MM.1S (cell line): ENCODE data around the gene ZNF609.

Source experiments
- DNase-seq: peaks from one replicate; pipeline ENCODE4 v3.0.0-alpha.2; 2015
- H2AFZ ChIP-seq: fragments of 300-600 bp; sonication (generic); 2 replicates; pipeline ENCODE4 v1.6.0; 2016; ENCODE audit warnings: antibody characterized with exemption, low read length
- H3F3A ChIP-seq: fragments of 300-600 bp; sonication (generic); 2 replicates; pipeline ENCODE4 v1.6.1; 2016; ENCODE audit warnings: mild to moderate bottlenecking, antibody characterized with exemption, low read length, moderate library complexity, mixed read lengths; ENCODE audit not compliant: insufficient read depth
- H3K27ac ChIP-seq: fragments of 300-600 bp; sonication (generic); 2 replicates; pipeline ENCODE4 v1.5.1; 2016; ENCODE audit warnings: mild to moderate bottlenecking, low read length
- H3K27me3 ChIP-seq: fragments of 300-600 bp; sonication (generic); replicated peaks from 2 replicates; pipeline ENCODE4 v1.6.0; 2016; ENCODE audit warnings: low read length; ENCODE audit not compliant: insufficient read depth
- H3K36me3 ChIP-seq: fragments of 300-600 bp; sonication (generic); replicated peaks from 2 replicates; pipeline ENCODE4 v1.6.1; 2016; ENCODE audit warnings: mild to moderate bottlenecking, low read length, mixed read lengths; ENCODE audit not compliant: insufficient read depth
- H3K4me1 ChIP-seq: fragments of 300-600 bp; sonication (generic); 2 replicates; pipeline ENCODE4 v1.6.1; 2016; ENCODE audit warnings: low read length, mixed read lengths
- H3K4me2 ChIP-seq: fragments of 300-600 bp; sonication (generic); 2 replicates; pipeline ENCODE4 v1.6.0; 2016; ENCODE audit warnings: low read depth, low read length
- H3K4me3 ChIP-seq: fragments of 300-600 bp; sonication (generic); 2 replicates; pipeline ENCODE4 v1.5.1; 2016; ENCODE audit warnings: low read length, mixed read lengths
- H3K79me2 ChIP-seq: fragments of 300-600 bp; sonication (generic); 2 replicates; pipeline ENCODE4 v1.6.1; 2016; ENCODE audit warnings: mixed run types, low read length, mixed read lengths
- H3K9ac ChIP-seq: fragments of 300-600 bp; sonication (generic); 2 replicates; pipeline ENCODE4 v1.6.1; 2016; ENCODE audit warnings: low read length, mixed read lengths
- H3K9me2 ChIP-seq: fragments of 300-600 bp; sonication (generic); replicated peaks from 2 replicates; pipeline ENCODE4 v1.6.1; 2016; ENCODE audit warnings: mild to moderate bottlenecking, low read length, mixed read lengths; ENCODE audit not compliant: insufficient read depth
- H3K9me3 ChIP-seq: fragments of 300-600 bp; sonication (generic); replicated peaks from 2 replicates; pipeline ENCODE4 v1.6.1; 2016; ENCODE audit warnings: mild to moderate bottlenecking, low read length, mixed read lengths; ENCODE audit not compliant: insufficient read depth
- H4K20me1 ChIP-seq: fragments of 300-600 bp; sonication (generic); 2 replicates; pipeline ENCODE4 v1.6.1; 2016; ENCODE audit warnings: mild to moderate bottlenecking, low read length, moderate library complexity, mixed read lengths; ENCODE audit not compliant: insufficient read depth
- EZH2 ChIP-seq: fragments of 300-600 bp; sonication (generic); optimal IDR thresholded peaks from 2 replicates; pipeline ENCODE3; 2017; ENCODE audit warnings: low read depth, mild to moderate bottlenecking, antibody characterized with exemption, low read length, mixed read lengths
- EZH2phosphoT487 ChIP-seq: fragments of 300-600 bp; sonication (generic); IDR thresholded peaks from 2 replicates; pipeline ENCODE4 v1.6.1; 2018; ENCODE audit warnings: antibody characterized with exemption, low read length
- TF ChIP-seq, protein P1 (sequence below): fragments of 300-600 bp; sonication (generic); IDR thresholded peaks from 2 replicates; pipeline ENCODE4 v1.5.1; 2016; ENCODE audit warnings: antibody characterized with exemption, low read length, mixed read lengths

The ZNF609 gene

DNA sequence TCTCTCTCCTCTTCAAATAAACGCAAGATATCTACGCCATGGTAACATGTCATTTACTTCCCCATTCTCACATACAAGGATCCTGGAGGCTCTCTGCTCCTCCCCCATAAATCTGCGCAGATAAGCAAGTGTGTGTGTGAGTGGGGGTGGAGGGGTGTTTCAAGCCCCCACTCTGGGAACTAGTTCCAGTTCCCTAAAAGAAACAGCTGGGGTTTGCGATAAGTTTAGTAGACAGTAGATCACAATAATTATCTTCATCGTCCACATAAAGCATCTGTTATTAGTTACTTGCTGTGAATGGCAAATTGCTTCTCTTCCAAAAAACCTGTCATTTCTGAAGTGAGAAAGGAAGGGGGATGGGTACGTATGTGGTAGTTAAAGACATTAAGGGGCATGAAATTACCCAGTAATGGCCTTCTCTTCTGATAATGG, 235.2 kb downstream of the ZNF609 start:
- TF ChIP-seq EZH2 (no peak), EZH2phosphoT487 (no peak)
- TF ChIP-seq, protein P1, sequence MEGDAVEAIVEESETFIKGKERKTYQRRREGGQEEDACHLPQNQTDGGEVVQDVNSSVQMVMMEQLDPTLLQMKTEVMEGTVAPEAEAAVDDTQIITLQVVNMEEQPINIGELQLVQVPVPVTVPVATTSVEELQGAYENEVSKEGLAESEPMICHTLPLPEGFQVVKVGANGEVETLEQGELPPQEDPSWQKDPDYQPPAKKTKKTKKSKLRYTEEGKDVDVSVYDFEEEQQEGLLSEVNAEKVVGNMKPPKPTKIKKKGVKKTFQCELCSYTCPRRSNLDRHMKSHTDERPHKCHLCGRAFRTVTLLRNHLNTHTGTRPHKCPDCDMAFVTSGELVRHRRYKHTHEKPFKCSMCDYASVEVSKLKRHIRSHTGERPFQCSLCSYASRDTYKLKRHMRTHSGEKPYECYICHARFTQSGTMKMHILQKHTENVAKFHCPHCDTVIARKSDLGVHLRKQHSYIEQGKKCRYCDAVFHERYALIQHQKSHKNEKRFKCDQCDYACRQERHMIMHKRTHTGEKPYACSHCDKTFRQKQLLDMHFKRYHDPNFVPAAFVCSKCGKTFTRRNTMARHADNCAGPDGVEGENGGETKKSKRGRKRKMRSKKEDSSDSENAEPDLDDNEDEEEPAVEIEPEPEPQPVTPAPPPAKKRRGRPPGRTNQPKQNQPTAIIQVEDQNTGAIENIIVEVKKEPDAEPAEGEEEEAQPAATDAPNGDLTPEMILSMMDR = no peak
- no peak overlapping the region for H3K27ac ChIP-seq
- no peak overlapping the region for H3K9ac ChIP-seq

DNA sequence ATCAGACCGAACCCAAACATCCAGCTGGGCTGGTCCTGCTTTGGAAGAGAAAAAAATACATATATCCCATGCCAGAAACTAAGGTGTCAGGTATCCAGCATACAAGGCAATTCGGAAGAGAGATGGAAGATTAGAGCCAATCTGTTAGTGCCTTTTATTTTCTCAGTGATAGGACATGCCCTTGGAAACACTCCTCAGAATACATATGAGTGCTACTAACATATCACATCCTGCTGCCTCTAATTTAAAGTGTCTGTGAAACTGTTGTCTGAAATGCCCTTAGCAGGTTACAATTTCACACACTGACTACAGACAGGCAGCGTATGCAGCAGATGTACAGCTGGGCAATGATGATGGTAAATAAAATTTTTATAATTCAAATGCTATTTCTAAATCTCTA, 236.1 kb downstream of the ZNF609 start:
- Histone ChIP-seq H3K9ac (no peak overlapping the region), H3F3A (peaks cover 3% of the 10 kb centered on the region; the same call in 1 of the 2 replicates), H3K9me3 (no peaks in the 10 kb centered on the region), H3K27me3 (no peaks in the 10 kb centered on the region), H3K27ac (no peak overlapping the region), H4K20me1 (no peaks in the 10 kb centered on the region; the same call in 1 of the 2 replicates), H3K4me3 (no peak overlapping the region), H3K79me2 (peaks cover 75% of the 10 kb centered on the region), H3K4me2 (no peak overlapping the region), H2AFZ (no peak overlapping the region), H3K4me1 (peaks cover 13% of the 10 kb centered on the region), H3K36me3 (no peaks in the 10 kb centered on the region), H3K9me2 (no peaks in the 10 kb centered on the region)
- no peak for TF ChIP-seq EZH2phosphoT487
- TF ChIP-seq EZH2 = no peak
- TF ChIP-seq, protein P1 = no peak
- no peak for DNase-seq

More for the DNA sequence above, 235.2 kb downstream of the ZNF609 start:
- no peak overlapping the region for H3K4me2 ChIP-seq
- H3K79me2 ChIP-seq = peaks cover 66% of the 10 kb centered on the region
- H4K20me1 ChIP-seq = no peaks in the 10 kb centered on the region; the same call in 1 of the 2 replicates
- no peaks in the 10 kb centered on the region for H3K9me3 ChIP-seq
- 0 out of 2 replicates have a peak, but pooled peaks cover 6% of the 10 kb centered on the region for H3K4me1 ChIP-seq
- no peaks in the 10 kb centered on the region for H3K27me3 ChIP-seq
- H3F3A ChIP-seq = no peaks in the 10 kb centered on the region
- no peaks in the 10 kb centered on the region for H3K36me3 ChIP-seq
- DNase-seq = no peak
- no peak overlapping the region for H3K4me3 ChIP-seq
- H2AFZ ChIP-seq = no peak overlapping the region
- no peaks in the 10 kb centered on the region for H3K9me2 ChIP-seq

DNA sequence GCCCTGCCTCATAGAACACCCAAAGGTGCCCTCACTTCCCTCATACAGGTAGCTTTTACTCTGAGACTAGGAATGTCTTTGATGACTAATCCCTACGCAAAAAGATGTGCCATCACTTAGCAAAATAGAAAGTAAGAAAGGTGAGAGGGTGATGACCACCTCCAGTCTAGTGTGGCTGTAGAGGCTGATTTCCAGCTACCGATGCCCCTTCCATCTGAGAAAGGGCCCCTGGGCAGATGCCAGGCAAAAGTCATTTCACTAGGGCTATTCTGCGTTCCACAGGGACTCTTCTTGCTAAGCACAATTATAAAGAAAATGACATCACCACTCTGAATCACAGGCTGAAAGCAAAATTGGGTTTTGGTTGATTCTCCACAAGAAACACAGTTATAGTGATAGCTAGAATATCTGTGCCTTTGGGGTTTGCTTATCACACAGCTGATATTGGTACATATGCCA, 237.6 kb downstream of the ZNF609 start:
- no peak overlapping the region for H2AFZ ChIP-seq
- no peaks in the 10 kb centered on the region; the same call in 1 of the 2 replicates for H4K20me1 ChIP-seq
- H3K4me2 ChIP-seq = no peak overlapping the region
- H3K9me2 ChIP-seq = no peaks in the 10 kb centered on the region
- peaks cover 21% of the 10 kb centered on the region for H3K4me1 ChIP-seq
- no peaks in the 10 kb centered on the region for H3K27me3 ChIP-seq
- H3K9me3 ChIP-seq = no peaks in the 10 kb centered on the region
- no peak for DNase-seq
- TF ChIP-seq EZH2phosphoT487 = no peak
- TF ChIP-seq EZH2 = no peak
- TF ChIP-seq, protein P1 = no peak
- H3K79me2 ChIP-seq = peaks cover 86% of the 10 kb centered on the region
- no peaks in the 10 kb centered on the region for H3K36me3 ChIP-seq
- H3K4me3 ChIP-seq = no peak overlapping the region
- H3K27ac ChIP-seq = no peak overlapping the region
- H3F3A ChIP-seq = peaks cover 5% of the 10 kb centered on the region; the same call in 1 of the 2 replicates
- no peak overlapping the region for H3K9ac ChIP-seq
